Neuronal stem cell (in vitro differentiated cells): Measurements from ENCODE around the gene SARDH.

Experiments
- DNase-seq: peaks from one replicate; pipeline ENCODE4 v3.0.0-alpha.2; 2013; ENCODE audit warnings: low spot score
- H2AFZ ChIP-seq: one replicate; pipeline ENCODE4 v1.6.1; 2013; ENCODE audit warnings: mild to moderate bottlenecking, low read length, inconsistent platforms
- H2AK5ac ChIP-seq: 2 replicates; pipeline ENCODE4 v1.6.1; 2013; ENCODE audit warnings: low read depth, mild to moderate bottlenecking, inconsistent platforms, low read length, moderate library complexity, mixed read lengths
- H2BK120ac ChIP-seq: 2 replicates; pipeline ENCODE4 v1.6.1; 2013; ENCODE audit warnings: low read depth, mild to moderate bottlenecking, inconsistent platforms, low read length, moderate library complexity, mixed read lengths
- H2BK12ac ChIP-seq: one replicate; pipeline ENCODE4 v1.6.1; 2013; ENCODE audit warnings: low read length, inconsistent platforms
- H2BK15ac ChIP-seq: 2 replicates; pipeline ENCODE4 v1.6.1; 2013; ENCODE audit warnings: mild to moderate bottlenecking, low read length, inconsistent platforms, mixed read lengths
- H2BK5ac ChIP-seq: one replicate; pipeline ENCODE4 v1.6.1; 2013; ENCODE audit warnings: inconsistent platforms, mild to moderate bottlenecking, low read length, moderate library complexity
- H3K14ac ChIP-seq: one replicate; pipeline ENCODE4 v1.6.1; 2013; ENCODE audit warnings: low read length, inconsistent platforms
- H3K18ac ChIP-seq: 2 replicates; pipeline ENCODE4 v1.6.1; 2013; ENCODE audit warnings: low read length, inconsistent platforms
- H3K23ac ChIP-seq: 2 replicates; pipeline ENCODE4 v1.6.1; 2013; ENCODE audit warnings: low read depth, mild to moderate bottlenecking, mixed read lengths, low read length, inconsistent platforms; ENCODE audit not compliant: poor library complexity
- H3K27ac ChIP-seq: replicated peaks from 3 replicates; pipeline ENCODE4 v1.5.1; 2013; ENCODE audit warnings: low read length, inconsistent platforms
- H3K27me3 ChIP-seq, 3 experiments: 2 replicates each; pipeline ENCODE4 v1.6.1; 2013; ENCODE audit warnings: low read length in 3 of 3, mild to moderate bottlenecking in 2 of 3, inconsistent platforms in 1 of 3, low read depth in 1 of 3, mixed read lengths in 1 of 3, moderate library complexity in 1 of 3; ENCODE audit not compliant: control insufficient read depth in 3 of 3, insufficient read depth in 3 of 3
- H3K36me3 ChIP-seq, 2 donors: replicated peaks in 1 of 2; 2 replicates each; pipeline ENCODE4 v1.6.1; 2013; ENCODE audit warnings: low read length in 2 of 2; ENCODE audit not compliant: control insufficient read depth in 2 of 2, insufficient read depth in 2 of 2
- H3K4ac ChIP-seq: 2 replicates; pipeline ENCODE4 v1.6.1; 2013; ENCODE audit warnings: inconsistent platforms, mild to moderate bottlenecking, low read length, moderate library complexity
- H3K4me1 ChIP-seq, 2 donors: 1 replicate in 1 of 2; 2 replicates in 1 of 2; pipeline ENCODE4 v1.6.1; 2013; ENCODE audit warnings: low read length in 2 of 2, low read depth in 1 of 2; ENCODE audit not compliant: control insufficient read depth in 2 of 2, insufficient read depth in 1 of 2
- H3K4me2 ChIP-seq: one replicate; pipeline ENCODE4 v1.6.1; 2013; ENCODE audit warnings: mild to moderate bottlenecking, low read length, inconsistent platforms; ENCODE audit not compliant: insufficient read depth, poor library complexity, severe bottlenecking
- H3K4me3 ChIP-seq, 2 donors: 2 replicates each; pipeline ENCODE4 v1.5.1; 2013; ENCODE audit warnings: low read length in 2 of 2, mild to moderate bottlenecking in 2 of 2, inconsistent platforms in 1 of 2, moderate library complexity in 1 of 2
- H3K79me1 ChIP-seq: one replicate; pipeline ENCODE4 v1.6.1; 2013; ENCODE audit warnings: low read depth, mild to moderate bottlenecking, inconsistent platforms, low read length, moderate library complexity
- H3K9ac ChIP-seq: one replicate; pipeline ENCODE4 v1.6.1; 2013; ENCODE audit warnings: mild to moderate bottlenecking, low read depth, low read length, inconsistent platforms; ENCODE audit not compliant: poor library complexity
- H3K9me3 ChIP-seq, 2 donors: replicated peaks in 1 of 2; 2 replicates each; pipeline versions ENCODE3 to v1.6.1; 2013; ENCODE audit warnings: low read length in 2 of 2, mild to moderate bottlenecking in 2 of 2, inconsistent platforms in 1 of 2, low read depth in 1 of 2, mixed read lengths in 1 of 2, moderate library complexity in 1 of 2; ENCODE audit not compliant: control insufficient read depth in 2 of 2, insufficient read depth in 1 of 2
- H4K8ac ChIP-seq: one replicate; pipeline ENCODE4 v1.6.1; 2013; ENCODE audit warnings: low read depth, mild to moderate bottlenecking, inconsistent platforms, low read length, moderate library complexity
- H4K91ac ChIP-seq: one replicate; pipeline ENCODE4 v1.6.1; 2013; ENCODE audit warnings: low read length, low read depth, mild to moderate bottlenecking, inconsistent platforms; ENCODE audit not compliant: poor library complexity
- WGBS, 2 donors: extraction: QIAGEN DNeasy Blood & Tissue Kit; methylation state at CpG; one replicate each; pipeline ENCODE4 v1.1.7; 2013; ENCODE audit warnings: missing lambda C conversion rate in 2 of 2, mixed read lengths in 1 of 2; ENCODE audit not compliant: insufficient read length in 2 of 2, insufficient replicate concordance in 1 of 2; ENCODE audit errors: extremely low coverage in 2 of 2; 5-methylcytosine and 5-hydroxymethylcytosine counted together

SARDH gene

DNA sequence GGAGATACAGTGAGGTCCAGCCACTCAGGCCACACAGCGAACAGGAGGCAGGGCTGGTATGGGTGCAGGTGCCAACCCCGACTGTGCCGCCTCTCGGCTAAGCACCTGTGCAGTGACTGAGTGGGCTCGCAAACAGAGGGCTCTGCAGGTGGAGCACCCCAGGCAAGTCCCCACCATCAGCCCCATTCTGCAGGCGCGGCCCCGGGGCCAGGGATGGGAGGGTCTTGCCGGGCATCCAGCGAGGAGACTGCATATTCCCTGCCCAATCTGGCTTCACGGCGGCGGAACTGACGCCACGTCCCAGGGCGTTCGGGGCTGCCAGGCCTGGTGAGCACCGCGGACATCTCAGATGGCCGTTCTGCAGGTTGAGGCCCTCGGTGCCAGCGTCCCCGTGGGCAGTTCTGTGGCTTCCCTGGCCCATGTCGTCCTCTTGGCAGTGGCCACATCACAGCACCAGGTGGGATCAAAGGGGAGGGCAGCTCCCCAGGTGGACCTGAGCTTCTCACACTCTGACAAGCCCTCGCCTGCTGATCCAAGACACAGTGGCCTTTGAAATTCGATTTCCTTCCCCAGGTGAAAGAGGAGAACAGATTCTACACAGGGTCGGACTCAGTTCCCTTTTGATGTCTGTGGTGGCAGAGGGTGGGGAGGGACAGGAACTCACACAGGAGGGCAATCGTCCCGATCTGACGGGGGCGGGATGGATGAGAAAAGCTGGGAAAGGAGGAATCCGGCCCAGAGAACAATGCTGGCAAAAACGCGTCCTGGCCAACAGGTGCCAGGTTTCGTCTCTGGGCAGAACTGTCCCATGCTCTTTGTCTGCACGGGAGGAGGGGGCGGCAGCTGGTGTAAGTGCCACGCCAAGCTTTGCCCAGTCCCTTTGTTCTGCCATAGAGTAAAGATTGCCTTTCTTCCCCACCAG is 83.2 kb downstream of the SARDH start:
- Histone ChIP-seq H4K91ac (no peak overlapping the region), H3K18ac (peak overlapping the region; percentile 60), H3K4ac (no peak overlapping the region), H3K4me2 (no peak overlapping the region), H3K36me3 (no peaks in the 10 kb centered on the region), H2BK15ac (no peak overlapping the region), H3K9ac (no peak overlapping the region), H3K4me3 (no peak overlapping the region), H2BK120ac (no peak overlapping the region), H3K27me3 (peaks cover 0 to 69% (median 10%) of the 10 kb centered on the region in 3 experiments), H4K8ac (no peak overlapping the region), H2BK5ac (no peak overlapping the region), H2AK5ac (peak overlapping the region; percentile 27), H3K9me3 (peaks cover 0 to 2% of the 10 kb centered on the region in 2 donors), H3K27ac (no peak overlapping the region), H2BK12ac (no peak overlapping the region), H2AFZ (no peak overlapping the region), H3K14ac (no peak overlapping the region), H3K4me1 (peaks cover 14 to 17% of the 10 kb centered on the region in 2 donors), H3K23ac (peak overlapping the region; percentile 67), H3K79me1 (no peaks in the 10 kb centered on the region)
- DNase-seq = no peak
- WGBS, 2 donors = no CpG with 5 or more reads among the region's 38 CpGs

DNA sequence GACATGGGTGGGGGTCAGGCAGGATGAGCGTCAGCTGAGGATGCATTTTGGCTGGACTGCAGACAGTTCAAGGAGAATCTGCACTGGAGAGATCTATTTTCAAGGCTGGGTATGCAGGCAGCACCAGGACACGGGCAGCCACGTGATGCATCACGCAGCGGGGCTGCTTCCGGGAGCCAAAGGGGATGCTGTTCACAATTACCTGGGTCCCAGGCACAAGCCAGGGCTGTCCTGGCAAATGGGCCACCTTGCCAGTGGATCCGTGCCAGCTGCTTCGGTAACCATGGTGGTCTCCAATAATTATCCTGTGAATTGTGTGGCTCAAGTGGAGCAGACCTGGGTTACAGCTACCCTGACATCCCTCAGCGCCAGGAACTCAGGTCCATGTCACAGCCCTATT is 84.5 kb downstream of the SARDH start:
- Histone ChIP-seq H2BK120ac (no peak overlapping the region), H3K79me1 (no peaks in the 10 kb centered on the region), H3K9ac (no peak overlapping the region), H2BK12ac (no peak overlapping the region), H3K27me3 (peaks cover 0 to 59% (median 4%) of the 10 kb centered on the region in 3 experiments), H4K91ac (no peak overlapping the region), H3K4me1 (peaks cover 6 to 12% of the 10 kb centered on the region in 2 donors), H3K23ac (no peak overlapping the region), H2AK5ac (no peak overlapping the region), H2BK15ac (no peak overlapping the region), H3K14ac (no peak overlapping the region), H4K8ac (no peak overlapping the region), H3K9me3 (peaks cover 0 to 2% of the 10 kb centered on the region in 2 donors), H2BK5ac (no peak overlapping the region), H3K4ac (no peak overlapping the region), H2AFZ (no peak overlapping the region), H3K4me3 (no peak overlapping the region), H3K27ac (no peak overlapping the region), H3K4me2 (no peak overlapping the region), H3K36me3 (no peaks in the 10 kb centered on the region), H3K18ac (no peak overlapping the region)
- no CpG with 5 or more reads among the region's 9 CpGs for WGBS, 2 donors
- no peak for DNase-seq

DNA sequence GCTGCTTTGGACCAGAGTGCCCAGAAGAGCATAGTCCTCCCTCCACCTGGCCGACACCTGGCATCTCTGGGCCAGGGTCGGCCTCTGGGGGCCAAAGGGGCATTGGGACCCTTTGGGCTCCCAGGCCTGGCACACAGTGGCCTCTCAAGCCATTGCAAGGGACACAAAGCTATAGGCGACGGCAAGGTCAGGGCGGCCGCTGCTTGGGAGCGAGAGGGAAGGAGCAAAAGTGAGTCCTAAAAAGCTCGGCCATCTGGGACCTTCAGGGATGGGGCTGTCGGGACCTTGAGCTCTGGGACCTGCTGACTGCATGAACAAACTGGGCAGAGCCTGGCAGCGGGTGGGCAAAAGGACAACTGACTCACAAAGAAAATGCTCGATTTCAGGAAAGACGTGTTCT is 88.1 kb downstream of the SARDH start:
- Histone ChIP-seq H2BK120ac (no peak overlapping the region), H3K23ac (no peak overlapping the region), H2AK5ac (peak overlapping the region; percentile 15), H2BK5ac (no peak overlapping the region), H3K9ac (no peak overlapping the region), H3K36me3 (no peaks in the 10 kb centered on the region), H3K4ac (no peak overlapping the region), H3K9me3 (peaks cover 0 to 2% of the 10 kb centered on the region in 2 donors), H2BK15ac (no peak overlapping the region), H3K27me3 (peaks cover 0 to 40% (median 0%) of the 10 kb centered on the region in 3 experiments), H3K4me2 (no peak overlapping the region), H2BK12ac (no peak overlapping the region), H3K4me1 (peaks cover 0 to 10% of the 10 kb centered on the region in 2 donors), H2AFZ (no peak overlapping the region), H3K18ac (peak overlapping the region; percentile 11), H4K8ac (no peak overlapping the region), H4K91ac (no peak overlapping the region), H3K14ac (no peak overlapping the region), H3K79me1 (no peaks in the 10 kb centered on the region), H3K4me3 (no peak overlapping the region), H3K27ac (no peak overlapping the region)
- no peak for DNase-seq
- no CpG with 5 or more reads among the region's 12 CpGs for WGBS, 2 donors

DNA sequence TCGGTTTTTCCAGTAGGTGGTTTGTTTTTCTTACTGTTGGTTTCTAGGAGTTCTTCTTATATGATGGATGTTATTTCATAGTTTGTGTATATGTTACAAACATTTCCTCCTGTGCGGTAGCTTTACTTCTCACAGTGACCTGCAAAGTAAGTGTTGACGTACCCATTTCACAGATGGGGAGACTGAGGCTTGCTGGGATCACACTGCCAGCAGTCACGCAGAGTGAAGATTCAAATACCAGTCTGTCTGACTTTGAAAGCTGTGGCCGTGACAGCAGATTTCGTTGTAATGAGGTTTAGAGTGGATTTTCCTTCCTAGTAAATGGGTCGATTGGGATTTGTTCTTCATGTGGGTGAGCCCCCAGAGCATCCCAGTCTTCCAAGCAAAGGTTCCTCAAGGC is 89.0 kb downstream of the SARDH start:
- no peak overlapping the region for H4K8ac ChIP-seq
- peak overlapping the region; percentile 85 for H3K14ac ChIP-seq
- no peaks in the 10 kb centered on the region for H3K36me3 ChIP-seq
- no peak for DNase-seq
- H3K18ac ChIP-seq = peak overlapping the region; percentile 63
- H3K27ac ChIP-seq = no peak overlapping the region
- no peak overlapping the region for H2BK15ac ChIP-seq
- no CpG with 5 or more reads among the region's 7 CpGs for WGBS, 2 donors
- no peak overlapping the region for H2AK5ac ChIP-seq
- H3K27me3 ChIP-seq = peaks cover 0 to 39% (median 0%) of the 10 kb centered on the region in 3 experiments
- no peaks in the 10 kb centered on the region for H3K79me1 ChIP-seq
- no peak overlapping the region for H2BK5ac ChIP-seq
- no peak overlapping the region for H2BK120ac ChIP-seq
- H3K4me1 ChIP-seq = peaks cover 0 to 10% of the 10 kb centered on the region in 2 donors
- no peak overlapping the region for H4K91ac ChIP-seq
- no peak overlapping the region for H2AFZ ChIP-seq
- H3K4me3 ChIP-seq = no peak overlapping the region
- peaks cover 0 to 2% of the 10 kb centered on the region in 2 donors for H3K9me3 ChIP-seq
- no peak overlapping the region for H3K4me2 ChIP-seq
- H3K9ac ChIP-seq = no peak overlapping the region
- H3K4ac ChIP-seq = no peak overlapping the region
- H3K23ac ChIP-seq = no peak overlapping the region
- no peak overlapping the region for H2BK12ac ChIP-seq
